Measurements from ENCODE around the gene TBC1D32.

DNA sequence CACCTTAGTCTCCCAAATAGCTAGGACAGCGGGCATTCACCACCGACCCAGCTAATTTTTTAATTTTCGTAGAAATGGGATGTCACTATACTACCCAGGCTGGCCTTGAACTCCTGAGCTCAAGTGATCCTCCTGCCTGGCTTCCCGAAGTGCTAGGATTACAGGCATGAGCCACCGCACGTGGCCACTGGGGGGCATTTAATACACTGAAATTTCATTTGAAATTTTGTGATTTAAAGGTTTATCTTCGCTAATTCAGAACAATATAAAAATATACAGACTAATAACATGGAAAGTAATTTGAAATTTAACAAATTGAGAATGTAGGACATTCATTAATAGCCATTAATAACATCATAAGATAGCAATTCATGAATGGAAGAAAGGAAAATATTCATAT lies 20.5 kb upstream of the TBC1D32 start:
- no peak for TF ChIP-seq CTCF (IDR thresholded peaks at IDR 0.05)
- TF ChIP-seq FOXP4 (CRISPR knock-in tag; IDR thresholded peaks at IDR 0.05), result no peak
- TF ChIP-seq ETV6 (CRISPR knock-in tag; IDR thresholded peaks at IDR 0.05), result no peak

Measured in WTC11 (cell line).